Amygdala (tissue), 56 donors: Measurements from ENCODE around the gene GRID1.

ENCODE experiments used
- DNase-seq, 56 donors: peaks; one replicate each; lab custom pipeline; 2025; lab: John Stamatoyannopoulos, UW

GRID1 gene

DNA sequence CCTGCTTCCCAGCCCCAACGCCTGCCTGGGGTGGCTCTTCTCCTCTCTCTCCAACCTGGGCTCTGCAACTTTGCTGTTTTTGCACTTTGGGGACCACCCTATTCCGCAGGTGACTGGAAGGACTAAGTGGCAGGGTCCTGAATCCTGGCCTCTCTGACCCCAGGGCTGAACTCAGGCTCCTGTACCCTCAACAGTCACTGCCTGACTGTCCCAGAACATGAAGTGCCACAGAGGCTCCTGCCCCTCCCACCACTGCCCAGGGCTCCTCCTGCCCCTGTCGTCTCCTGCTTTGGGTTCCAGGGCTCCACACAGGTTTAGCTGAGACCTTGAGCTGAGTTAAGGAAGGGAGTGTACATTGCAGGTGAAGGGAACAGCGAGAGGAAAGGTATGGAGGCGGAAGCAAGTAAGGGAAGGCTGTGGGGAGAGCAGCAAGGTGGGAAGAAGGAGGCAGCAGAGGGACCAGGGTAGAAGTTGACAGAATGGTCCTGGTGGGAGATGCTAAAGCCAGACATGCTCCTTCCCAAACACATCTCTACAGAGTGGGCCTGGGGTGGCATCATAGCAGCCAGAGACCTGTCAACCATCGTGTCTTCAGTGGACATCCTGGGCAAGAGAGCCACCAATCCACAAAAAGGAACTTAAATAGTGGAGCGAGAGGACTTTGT is 5.7 kb upstream of the GRID1 start:
- no peak for DNase-seq

DNA sequence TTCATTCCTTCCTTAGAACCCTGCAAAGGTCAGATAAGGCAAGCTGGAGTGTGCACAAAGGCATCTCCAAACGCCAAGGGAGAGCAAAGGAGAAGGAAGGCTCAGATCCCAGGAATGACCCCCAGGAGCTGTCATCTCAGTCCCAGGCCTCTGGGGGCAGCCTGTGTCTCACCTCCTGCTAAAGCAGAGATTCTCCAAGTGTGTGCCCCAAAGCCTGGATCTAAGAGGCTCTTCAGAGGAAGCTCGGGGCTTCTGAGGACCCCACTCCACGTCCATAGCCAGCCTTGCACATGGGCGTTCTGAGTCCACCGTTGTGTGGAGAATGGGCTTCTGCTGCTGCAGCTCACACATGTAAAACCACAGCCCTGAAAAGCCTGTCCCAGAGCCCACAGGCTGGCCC is 5.1 kb upstream of the GRID1 start:
- no peak for DNase-seq

DNA sequence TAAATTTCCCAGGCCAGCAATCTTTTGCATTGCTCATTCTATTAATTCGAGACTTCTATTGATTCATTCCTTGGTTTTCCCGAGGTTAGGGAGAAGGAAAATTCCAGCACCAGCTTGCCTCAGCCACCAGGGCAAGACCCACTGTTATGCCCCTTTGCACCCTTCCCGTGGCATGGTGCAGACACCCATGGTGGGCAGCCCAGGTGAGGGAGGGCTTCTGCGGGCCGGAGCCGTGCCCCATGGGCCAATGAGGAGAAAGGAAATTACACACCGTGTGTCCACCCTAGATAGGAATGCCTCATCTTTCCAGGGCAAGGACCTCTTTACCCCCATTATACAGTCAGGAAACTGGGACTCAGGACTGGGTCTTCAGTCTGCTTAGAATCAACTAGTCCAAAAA is 4.5 kb upstream of the GRID1 start:
- DNase-seq, result no peak

DNA sequence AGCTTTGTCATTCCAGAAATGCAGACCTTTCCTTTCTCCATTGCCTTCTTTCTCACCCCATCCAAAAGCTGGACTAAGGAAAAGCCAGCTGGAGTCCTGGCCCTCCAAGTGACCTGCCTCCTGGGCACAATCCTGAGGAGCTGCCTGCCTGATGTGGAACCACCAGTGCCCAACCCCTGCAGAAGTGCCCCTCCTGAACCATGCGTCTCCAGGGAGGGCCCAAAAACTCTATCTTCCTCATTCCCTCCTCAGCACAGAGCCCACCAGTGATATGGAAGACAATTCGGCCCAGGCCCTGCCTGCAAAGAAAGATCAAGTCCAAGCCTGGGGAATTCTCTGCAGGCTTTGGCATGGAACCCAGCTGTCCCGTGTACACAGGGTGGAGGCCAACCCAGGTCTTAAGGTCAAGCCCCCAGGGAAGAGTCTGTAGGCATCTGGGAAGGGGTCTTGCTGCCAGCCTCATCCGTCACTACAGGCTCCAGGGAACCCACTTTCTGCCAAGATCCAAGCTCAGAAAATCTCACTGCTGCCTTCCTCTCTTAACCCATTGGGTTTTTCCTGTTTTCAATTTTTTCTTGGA is 3.5 kb upstream of the GRID1 start:
- no peak for DNase-seq

DNA sequence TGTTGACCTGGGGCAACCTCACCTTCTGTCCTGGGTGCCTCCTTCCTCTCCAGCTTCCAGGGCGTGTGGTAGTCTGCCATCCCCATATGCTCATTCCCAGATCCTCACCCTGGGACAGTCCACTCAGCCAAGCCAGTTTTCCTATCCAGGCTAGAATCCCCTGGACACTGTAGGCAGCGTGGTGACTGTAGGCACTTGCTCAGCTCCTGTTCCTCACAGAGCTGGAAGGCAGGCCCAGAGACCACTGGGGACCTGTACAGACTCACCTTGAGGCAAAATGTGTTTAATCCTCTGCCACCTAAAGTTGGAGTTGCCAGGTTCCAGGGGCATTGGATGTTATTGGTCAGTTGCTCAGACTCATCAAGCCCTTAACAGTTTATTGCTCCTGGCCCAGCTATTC is 2.4 kb upstream of the GRID1 start:
- no peak for DNase-seq

DNA sequence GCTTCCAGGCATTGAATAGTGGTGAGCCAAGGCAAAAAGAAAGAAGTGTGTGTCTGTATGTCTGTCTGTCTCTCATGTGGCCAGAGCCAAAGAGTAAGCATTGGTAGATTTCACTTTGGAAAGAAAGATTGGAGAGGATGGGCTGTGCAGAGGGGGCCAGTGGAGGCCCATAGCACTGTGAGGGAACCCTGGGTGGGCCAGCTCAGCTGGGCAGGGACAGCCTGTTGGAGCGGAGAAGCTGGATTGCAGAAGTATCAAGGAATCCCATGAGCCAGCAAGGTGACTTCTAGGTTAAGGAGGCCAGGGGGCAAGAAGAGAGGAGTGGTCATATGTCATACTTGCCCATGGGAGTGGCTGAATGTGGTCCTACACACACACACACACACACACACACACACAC is 1.5 kb upstream of the GRID1 start:
- no peak for DNase-seq

DNA sequence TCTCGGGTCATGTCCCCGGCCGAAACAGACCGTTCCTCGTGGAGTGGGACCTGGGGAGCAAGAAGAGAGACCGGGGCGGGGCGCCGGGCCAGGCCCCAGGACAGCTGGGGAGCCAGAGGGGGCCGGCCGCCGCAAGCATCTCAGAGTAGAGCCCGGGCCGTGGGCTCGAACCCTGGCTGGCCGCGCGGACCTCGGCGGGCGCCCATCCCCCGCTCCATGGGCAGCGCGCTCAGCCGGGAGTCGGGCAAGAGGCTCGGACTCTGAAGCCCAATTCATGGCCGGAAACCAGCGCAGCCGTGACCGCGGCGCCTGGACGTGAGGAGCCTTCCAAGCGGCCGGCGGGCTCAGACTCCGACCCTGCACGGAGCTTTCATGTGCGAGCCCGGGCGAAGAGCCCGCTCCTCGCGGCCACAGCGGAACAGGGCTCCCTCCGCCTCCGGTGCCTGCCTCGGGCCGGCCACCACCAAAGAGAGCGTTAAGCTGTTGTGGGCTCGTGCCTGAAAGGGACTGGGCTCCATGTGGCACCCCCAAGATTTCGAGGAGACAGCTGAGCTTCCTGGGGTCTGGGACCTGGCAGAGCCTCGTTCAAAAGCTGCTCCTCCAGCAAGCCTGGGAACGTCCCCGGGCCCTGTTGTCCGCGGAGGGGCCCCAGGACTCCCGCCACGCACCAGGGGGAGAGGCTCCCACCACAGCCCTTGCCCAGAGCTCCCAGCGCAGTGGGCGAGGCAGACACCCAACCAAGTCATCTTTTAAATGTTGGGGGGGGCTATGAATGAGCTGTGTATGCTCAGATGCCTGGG is 757 bp upstream of the GRID1 start:
- peak in 42 of 56 donors; percentile 30 to 84 (median 62) for DNase-seq

DNA sequence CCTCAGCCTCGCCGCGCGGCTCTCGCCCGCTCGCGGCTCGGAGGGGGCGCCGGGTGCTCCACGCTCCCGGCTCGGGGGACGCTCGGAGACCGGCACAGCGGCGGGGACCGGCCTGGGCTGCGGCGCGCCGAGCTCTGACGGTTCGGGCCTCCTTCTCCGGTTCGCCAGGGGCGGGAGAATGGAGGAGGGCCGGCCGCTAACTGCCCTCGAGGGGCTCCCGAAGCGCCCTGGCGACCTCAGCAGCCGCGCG is 232 bp upstream of the GRID1 start:
- DNase-seq, result peak in 2 of 56 donors; percentile 64 to 70

DNA sequence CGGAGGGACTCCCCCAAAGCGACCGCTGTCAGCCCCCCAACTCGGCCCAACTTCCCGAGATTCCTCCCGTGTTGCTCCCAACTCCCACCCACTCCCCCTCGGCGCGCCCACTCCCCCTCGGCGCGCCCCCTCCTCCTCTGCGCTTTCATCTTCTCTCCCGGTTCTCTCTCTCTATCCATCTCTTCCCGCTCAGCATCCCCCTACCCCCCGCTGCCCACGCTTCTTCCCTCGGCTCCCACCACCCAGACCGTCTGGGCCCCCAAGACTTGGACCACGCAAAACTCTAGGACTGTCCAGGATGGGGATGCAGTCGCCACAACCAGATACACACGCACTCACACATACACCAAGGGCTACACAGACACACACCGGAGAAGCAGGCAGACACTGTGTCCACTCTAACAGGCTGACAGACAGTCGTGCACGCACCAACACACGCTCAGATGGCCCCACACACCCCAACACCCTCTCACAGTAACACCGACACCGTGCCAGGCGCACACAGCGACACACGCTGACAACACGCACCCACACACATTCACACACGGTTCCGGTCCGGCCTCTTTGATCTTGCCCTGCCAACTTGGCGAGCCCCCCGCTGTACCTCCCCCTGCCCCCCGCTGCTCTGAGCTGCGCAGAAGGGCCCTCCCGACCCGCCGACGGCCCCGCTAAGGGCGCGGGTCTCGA is 1.1 kb downstream of the GRID1 start:
- DNase-seq, result peak in 28 of 56 donors; percentile 30 to 70 (median 52)

DNA sequence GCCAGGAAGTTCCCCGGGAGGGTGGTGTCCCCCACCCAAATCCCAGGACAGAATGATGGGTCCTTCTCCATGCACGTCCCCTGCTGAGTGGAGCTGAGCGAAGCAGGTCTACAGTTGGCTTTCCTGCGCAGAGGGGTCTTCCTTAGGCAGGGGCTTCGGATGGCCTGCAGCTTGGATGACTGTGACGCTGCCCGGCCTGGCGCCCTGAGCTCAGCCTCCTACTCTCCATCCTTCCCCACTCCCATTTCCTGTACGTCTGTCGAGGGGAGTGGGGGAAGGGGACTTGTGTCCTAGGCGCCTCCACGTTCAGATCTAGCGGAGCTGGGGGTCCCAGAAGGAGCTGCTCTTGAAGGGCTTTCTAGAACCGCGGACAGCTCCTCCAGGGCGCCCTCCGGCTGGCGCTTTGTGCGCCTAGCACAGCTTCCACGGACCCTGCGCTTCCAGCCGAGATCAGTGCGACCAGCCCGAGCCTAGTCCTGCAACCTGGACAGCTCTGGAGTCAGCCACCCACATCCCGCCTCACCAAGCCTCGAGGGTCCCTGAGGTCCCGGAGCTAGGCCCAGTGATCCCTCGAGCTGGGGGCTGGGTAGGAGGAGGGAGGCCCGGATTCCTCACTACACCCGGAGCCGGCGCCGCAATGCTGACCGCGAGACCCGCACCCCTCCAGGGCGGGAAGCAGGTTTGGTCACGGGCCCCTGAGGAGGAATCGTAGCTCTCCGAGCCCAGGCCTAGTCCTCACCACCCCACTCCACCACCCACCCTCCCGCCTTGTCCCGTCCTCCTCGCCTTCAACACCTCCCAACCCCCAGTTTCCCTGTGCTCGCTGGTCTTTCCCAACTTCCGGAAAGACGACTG is 1.9 kb downstream of the GRID1 start:
- DNase-seq, result peak in 7 of 56 donors; percentile 27 to 48 (median 35)

DNA sequence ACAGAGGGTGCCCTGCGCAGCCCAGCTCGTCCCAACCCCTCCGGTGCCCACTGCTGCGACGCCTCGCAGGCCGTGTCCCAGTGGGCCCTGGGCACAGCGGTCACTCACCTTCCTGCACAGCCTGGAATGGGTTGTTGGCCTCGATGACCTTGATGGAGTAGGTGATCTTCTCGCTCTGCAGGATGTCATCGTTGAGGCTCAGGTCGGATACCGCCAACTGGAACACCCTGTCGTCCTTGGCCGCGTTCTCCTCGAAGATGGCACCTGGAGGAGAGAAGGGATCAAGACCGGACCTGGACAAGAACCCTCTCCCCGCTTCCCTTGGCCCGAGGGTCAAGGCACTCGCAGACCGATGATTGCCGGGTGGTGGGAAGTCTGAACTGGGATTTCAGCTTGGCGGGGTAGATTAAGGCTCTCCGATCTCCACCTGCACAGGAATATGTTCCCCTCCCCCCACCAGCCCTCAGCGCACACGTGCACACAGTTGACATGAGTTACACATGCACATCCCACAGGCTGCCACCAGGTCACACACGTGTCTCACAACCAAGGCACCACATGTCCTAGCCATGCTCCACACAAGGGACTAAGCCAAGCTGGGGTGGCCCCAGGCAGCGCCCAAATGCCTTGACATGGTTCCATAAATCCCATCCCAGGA is 2.6 kb downstream of the GRID1 start:
- no peak for DNase-seq

DNA sequence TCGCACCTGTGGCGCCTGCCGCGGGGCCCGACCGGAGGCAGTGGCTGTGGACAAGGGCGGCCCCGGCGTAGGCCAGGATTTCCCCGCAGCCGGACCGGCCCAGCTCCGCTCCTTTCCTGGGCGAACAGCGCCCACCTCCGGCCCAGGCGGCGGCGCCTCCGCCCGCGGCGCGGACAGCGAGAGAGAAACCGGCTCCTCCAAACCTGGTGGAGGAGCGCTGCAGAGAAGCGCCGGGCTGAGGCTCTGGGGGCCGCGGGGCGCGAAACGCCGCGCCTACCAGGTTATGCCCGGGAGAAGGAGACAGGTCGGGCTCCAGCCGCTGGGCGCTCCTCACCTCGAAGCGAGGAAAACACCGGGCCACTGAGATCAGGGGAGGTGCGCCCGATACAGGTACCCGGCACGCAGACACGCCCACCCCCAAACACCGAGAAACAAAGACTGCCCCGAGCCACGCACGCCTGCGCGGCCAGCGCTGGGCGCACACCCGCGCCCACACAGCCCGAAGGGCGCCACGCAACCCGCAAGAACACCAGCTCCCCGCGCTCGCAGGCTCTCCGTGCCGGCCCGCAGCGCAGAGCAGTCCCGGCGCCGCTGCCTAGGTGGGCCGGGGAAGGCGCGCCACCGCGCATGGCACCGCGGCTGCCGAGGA is 3.3 kb downstream of the GRID1 start:
- DNase-seq, result peak in 21 of 56 donors; percentile 25 to 69 (median 41)

DNA sequence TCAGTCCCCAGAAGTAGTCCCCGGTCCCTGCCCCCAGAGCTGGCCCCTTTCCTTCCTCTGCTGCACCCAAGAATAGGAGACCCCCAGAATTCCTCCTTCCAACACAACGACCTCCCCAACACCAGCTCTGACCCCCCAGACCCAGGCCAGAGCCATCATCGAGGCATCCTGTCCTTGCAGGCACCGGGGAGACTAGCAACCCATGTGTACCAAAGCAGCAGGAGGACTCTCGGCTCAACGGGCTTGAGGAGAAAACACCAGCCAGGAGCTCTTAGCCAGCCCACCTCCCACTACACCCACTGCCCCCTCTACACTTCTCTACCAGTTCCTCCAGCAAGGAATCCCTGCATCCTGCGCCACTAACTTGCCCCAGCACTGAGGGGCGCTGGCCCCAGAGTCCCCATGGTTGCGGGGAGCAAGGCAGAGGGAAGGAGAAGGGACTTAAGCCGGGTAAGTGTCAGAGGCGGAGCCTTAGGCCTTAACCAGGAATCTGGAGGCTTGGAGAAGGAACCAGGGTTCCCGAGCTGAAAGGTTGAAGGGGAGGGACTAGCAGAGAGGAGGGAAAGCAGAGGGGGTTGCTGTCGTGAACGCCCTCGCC is 3.9 kb downstream of the GRID1 start:
- DNase-seq, result no peak

DNA sequence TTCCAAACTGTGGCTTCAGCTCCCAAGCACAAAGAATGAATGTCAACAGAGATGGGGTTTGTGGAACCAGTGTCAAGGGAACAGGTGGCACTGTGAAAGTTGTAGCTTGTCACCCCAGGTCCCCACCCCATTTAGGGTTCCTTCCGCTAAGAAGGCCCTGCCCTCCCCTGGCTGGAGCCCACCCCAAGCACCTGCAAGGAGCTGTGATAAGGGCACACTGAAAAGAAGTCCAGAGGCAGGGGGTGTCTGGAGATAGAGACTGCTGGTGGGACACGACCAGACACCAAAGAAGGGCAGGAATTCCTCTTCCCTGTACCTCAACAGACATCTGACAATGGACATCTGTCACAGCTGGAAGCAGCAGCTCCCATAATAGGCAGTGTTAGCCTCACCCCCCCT is 4.5 kb downstream of the GRID1 start:
- no peak for DNase-seq

DNA sequence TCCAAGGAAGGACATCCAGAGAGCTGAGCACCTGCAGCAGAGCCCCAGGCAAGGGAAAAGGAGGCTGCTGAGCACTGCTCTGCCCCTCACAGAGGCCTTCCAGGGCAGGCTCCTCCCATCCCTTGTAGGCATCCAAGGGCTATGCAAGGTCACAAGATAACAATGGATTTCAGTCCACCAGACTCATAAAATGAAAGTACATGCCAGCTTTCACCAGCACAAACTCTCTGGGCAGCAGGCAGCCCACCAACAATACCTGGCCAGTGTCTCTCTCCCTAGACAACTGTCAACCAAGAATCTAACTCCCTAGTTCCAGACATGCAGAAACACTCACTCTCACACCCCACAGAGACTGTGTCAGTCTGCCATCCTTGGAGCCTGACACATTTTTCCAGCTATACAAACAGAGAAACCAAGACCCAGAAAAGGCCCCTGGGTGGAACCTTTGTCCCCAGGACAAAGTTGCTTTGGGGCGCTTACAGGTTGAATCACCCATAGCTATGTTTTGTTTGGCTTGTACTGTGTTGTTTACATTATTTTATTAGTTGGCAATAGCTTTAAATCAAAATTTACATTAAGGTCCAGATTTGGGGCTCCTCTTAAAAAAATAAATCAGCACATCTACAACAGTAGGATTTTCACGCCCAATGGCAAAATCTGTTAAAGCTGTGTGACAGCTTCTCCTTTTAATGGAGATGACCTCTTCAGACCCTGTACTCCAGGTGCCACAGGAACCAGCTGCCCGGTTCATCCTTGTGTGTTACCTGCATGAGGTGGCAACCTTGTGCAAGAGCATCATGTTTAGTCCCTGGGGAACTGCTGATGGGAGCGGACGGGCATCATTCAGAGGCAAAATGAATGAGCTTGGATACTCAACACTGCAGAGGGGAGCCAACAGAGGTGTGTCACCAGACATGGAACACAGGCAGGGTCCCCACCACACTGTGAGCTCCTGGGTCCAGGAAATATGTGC is 5.2 kb downstream of the GRID1 start:
- peak in 12 of 56 donors; percentile 25 to 71 (median 48) for DNase-seq

DNA sequence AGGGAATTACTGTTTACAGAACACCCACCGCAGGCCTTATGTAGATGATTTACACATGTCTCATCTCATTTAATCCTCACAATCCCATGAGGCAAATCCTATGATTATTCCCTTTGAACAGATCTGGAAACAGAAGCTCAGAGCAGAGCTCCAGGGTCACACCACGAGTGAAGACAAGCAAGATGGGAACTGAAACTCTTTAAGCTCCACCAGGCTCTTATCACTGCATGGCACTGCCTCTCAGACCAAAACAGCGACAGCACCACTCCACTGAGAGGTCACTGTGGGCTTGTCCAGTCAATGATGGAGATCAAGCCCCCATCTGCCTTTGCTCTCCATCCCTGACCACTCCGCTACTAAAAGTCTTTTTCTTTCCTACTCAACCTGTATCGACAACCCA is 5.9 kb downstream of the GRID1 start:
- no peak for DNase-seq

DNA sequence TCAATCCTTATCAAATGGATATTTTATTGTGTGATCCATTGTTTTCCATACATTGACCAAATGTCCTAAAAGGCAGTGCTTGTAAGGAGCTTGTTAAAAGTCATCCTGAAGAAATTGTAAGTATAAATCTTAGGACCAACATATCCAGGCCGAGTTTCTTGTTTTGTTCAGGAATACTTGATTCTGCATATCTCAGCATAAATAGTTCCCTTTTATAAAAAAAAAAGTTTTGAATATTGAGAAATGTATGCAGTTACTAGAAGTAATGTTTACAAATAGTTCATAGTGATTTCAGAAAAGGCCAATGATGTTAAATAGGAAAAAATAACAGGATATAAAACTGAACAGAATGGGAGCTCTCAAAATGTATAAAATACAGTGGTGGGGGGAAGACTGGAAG is 6.6 kb downstream of the GRID1 start:
- no peak for DNase-seq

DNA sequence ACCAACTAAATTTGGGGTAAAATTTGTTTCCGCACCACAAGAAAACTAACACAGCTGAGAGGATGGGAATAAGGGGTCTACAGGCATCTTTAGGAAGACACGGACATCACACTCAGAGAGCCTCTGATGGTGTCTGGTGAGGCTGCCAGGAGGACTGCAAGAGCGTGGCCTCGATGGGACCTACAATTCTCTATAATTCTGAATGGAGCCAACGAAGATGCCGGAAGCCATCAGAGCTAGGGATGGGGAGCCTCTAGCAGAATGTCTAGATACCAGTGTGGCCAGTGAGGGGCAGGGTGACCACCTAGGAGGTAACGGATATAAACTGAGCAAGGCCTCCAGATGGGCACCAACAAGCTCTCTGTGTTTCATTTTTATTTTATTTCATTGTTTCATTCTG is 7.5 kb downstream of the GRID1 start:
- no peak for DNase-seq
